ENCODE data around the gene ZNF280D.
A peak's percentile ranks its signal among the peaks of the same experiment; 100 is the strongest.
"Not testable (repeated sequence)": the region's sequence is repeated elsewhere in the genome, so short reads cannot be mapped to it uniquely, and the experiment has no call there.

ZNF280D gene

GRCh38 chr15:56733136-56734012, at the start of gene ZNF280D:
Gene ZNF280D (minus strand): TSS chr15:56733509. CDS start chr15:56707109, 26,400 bp downstream.
- DNase-seq, result peak; percentile 85

GRCh38 chr15:56782306-56782705, 49.0 kb upstream of the ZNF280D start:
- DNase-seq, result no peak

DNA sequence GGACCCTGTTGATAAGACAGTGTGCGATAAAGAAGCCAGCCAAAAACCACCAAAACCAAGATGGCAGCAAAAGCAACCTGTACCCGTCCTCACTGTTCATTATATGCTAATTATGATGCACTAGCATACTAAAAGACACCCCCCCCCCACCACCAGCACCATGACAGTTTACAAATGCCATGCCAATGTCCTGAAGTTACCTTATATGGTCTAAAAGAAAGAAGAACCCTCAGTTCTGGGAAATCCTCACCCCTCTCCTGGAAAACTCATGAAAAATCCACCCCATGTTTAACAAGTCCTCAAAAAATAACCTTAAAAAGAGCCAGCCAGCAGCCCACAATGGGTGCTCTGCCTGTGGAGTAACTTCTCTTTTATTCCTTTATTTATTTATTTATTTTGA, 48.4 kb upstream of the ZNF280D start:
- no peak for DNase-seq

- peak; percentile 6 for DNase-seq
Observed at GRCh38 chr15:56780102-56780725, 46.9 kb upstream of the ZNF280D start.

- not testable (repeated sequence) for DNase-seq
Observed at GRCh38 chr15:56779449-56779848, 46.1 kb upstream of the ZNF280D start.

GRCh38 chr15:56778761-56779160, 45.5 kb upstream of the ZNF280D start:
- no peak for DNase-seq

DNA sequence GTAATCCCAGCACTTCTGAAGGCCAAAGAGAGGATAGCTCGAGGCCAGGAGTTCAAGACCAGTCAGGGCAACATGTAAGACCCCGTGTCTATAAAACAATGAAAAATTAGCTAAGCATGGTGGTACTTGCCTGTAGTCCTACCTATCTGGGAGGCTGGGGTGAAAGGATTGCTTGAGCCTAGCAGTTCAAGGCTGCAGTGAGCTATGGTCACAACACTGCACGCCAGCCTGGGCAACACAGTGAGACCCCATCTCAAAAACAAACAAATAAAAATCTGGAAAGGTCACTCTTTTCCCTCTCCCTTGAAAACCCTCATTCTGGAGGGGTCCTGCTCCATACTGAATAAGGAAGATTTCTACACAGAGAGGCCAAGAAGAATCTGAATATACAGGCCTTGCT, 43.5 kb upstream of the ZNF280D start:
- no peak for DNase-seq

- DNase-seq, result no peak
Observed at GRCh38 chr15:56775641-56776040, 42.3 kb upstream of the ZNF280D start.

- no peak for DNase-seq
Observed at GRCh38 chr15:56774356-56774755, 41.0 kb upstream of the ZNF280D start.

GRCh38 chr15:56772868-56773639, 39.7 kb upstream of the ZNF280D start:
- DNase-seq, result no peak

DNA sequence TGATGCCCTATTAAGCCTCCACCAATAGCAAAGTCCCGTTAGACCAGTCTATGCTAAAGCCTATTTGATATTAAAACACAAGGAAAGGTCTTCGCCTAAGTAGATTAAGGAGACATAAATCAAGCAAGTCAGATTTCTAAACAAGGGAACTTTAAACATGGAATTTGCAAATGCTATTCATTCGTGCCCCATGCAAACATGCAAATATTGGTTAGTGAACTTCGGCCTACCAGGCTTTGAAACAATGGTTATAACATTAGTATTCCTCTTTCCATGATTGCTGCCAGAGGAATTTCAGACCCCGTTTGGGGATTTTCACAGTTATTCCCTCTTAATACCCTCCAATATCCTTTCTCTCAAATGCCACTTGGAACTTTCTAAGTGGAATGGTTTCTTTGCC, 36.9 kb upstream of the ZNF280D start:
- no peak for DNase-seq

GRCh38 chr15:56767315-56767714, 34.0 kb upstream of the ZNF280D start:
- DNase-seq, result no peak

DNA sequence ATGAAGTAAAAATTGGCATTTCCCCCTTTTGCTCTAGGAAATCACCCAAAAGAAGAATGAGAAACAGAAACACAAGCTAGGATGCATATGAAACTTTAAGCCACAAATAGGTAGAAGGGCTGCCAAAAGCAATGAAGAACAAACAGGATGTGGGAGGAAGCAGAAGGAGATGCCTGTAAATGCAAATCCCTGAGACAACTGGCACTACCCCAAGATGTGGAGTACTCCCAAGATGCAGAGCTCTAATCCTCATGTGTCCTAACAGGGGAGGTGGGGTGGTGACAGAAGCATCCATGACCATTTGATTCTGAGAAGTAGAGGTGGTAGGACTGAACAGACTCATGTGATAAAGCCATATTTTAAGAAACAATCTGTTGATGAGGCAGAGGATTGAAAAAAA, 31.9 kb upstream of the ZNF280D start:
- no peak for DNase-seq

GRCh38 chr15:56763141-56763895, 30.0 kb upstream of the ZNF280D start:
- DNase-seq, result no peak

- no peak for DNase-seq
Observed at GRCh38 chr15:56760186-56760585, 26.9 kb upstream of the ZNF280D start.

- DNase-seq, result no peak
Observed at GRCh38 chr15:56759450-56759845, 26.1 kb upstream of the ZNF280D start.

DNA sequence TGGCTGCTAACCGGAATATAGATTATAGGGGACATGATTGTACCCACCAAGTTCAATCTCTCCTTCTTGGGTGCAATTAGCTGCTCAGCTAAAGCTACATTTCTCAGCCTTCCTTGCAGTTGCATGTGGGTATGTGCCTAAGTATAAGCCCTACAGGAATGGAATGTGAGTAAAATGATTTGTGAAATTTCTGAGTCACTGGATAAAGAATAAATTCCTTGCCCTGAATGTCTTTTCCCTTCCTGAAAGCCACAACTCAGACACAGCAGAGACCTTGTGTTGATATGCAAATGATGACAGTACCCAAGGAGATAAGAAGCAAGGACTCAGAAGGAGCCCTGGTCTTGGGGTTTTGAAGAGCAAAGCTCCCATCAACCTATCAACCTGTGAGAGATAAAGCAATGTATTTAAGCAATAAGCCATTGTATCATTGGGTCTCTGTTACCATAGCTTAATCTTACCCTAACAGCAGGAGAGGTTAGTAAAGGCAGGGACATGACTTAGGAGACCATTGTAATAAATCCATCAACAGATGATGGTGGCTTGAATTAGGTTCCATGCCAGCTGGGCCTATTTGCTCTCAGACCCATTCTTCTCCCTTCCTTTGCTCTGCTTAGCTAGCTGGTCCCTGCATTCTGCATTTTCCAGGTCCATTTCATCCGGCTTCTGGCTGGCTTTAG, 25.6 kb upstream of the ZNF280D start:
- no peak for DNase-seq

DNA sequence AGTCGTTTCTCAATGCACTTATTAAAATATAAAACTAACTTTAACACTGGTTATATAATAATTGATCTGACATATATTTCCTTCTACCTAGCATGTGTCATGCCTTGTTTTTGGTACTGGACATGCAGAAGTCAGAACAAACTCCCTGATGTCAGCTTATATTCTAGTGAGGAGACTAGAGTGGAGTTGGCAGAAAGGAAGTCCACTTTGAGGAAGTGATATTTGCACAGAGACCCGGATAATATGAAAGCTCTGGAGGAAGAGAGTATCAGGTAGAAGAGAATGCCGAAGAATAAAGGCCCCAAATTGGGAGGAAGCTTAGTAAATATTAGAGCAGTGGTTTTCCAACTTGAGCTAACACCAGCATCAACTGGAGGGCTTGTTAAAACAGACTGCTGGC, 24.6 kb upstream of the ZNF280D start:
- no peak for DNase-seq

DNA sequence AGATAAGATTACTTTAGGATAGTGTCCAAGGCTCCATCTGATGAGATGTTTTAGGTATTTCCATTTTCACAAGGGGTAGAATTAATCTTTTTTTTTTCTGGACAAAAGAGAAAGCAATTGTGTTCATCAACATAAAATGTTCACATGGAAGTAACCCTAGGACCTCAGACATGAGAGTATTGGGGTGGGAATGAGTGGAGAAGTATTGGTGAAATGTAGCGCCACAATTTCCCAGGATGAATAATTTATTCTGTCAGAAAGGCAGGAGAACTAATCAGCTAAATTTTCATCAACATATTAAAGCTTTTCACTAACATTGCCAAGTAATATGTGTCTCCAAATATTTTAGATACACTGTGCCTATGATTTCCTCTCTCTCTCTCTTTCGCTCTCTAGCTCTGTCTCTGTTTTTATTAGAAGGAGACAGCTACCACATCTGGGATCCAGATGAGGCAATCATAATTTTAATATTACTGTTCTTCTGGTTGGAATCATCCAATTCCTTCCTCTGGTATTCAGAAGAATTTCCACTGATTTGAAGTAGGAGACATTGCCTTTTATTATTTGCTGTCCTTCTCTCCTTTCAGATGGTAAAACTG, 21.6 kb upstream of the ZNF280D start:
- no peak for DNase-seq

DNA sequence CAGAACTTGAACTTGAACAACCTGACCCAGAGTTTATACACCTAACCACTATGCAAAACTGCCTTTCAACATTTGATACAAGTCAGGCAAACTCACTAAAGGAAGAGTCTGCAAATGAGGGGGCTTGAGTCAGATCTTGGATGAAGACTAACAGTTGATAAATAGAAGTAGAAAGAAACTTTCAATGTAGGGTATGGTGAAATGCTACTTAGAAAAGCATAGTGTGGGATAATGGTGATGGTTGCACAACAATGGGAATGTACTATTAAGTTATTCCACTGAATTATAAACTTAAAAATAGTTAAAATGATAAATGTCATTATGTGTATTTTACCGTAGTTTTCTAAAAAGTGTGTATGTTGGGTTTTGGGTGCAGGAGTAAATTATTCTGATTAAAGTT, 19.7 kb upstream of the ZNF280D start:
- no peak for DNase-seq

GRCh38 chr15:56749982-56750381, 16.7 kb upstream of the ZNF280D start:
- no peak for DNase-seq

Data from CD4-positive, alpha-beta T cell treated with Interleukin-21 for 1 hour (primary cell).